SK-N-SH treated with all-trans-retinoic acid at 6 μM for 48 hours (cell line): ENCODE data around the gene TAOK2.

Experiments
- CSRNP3 ChIP-seq: fragments of 250-450 bp; sonication (Bioruptor Pico); IDR thresholded peaks from 2 replicates; pipeline ENCODE4 v1.5.1; 2021; ENCODE audit warnings: mild to moderate bottlenecking, moderate library complexity
- PATZ1 ChIP-seq: fragments of 250-450 bp; sonication (Bioruptor Pico); IDR thresholded peaks from 2 replicates; pipeline ENCODE4 v1.8.0; 2020; ENCODE audit warnings: mild to moderate bottlenecking, moderate library complexity, borderline replicate concordance
- PPARA ChIP-seq: fragments of 250-450 bp; sonication (Bioruptor Pico); IDR thresholded peaks from 2 replicates; pipeline ENCODE4 v1.5.0; 2020; ENCODE audit warnings: mild to moderate bottlenecking, borderline replicate concordance
- RARB ChIP-seq: fragments of 250-450 bp; sonication (Bioruptor Pico); IDR thresholded peaks from 2 replicates; pipeline ENCODE4 v1.8.0; 2021; ENCODE audit warnings: mild to moderate bottlenecking, moderate library complexity
- TOX ChIP-seq: fragments of 250-450 bp; sonication (Bioruptor Pico); IDR thresholded peaks from 2 replicates; pipeline ENCODE4 v1.8.0; 2021; ENCODE audit warnings: mild to moderate bottlenecking, moderate library complexity, borderline replicate concordance
- ZC3H10 ChIP-seq: fragments of 250-450 bp; sonication (Bioruptor Pico); IDR thresholded peaks from 2 replicates; pipeline ENCODE4 v1.5.1; 2021; ENCODE audit warnings: mild to moderate bottlenecking, moderate library complexity
- ZNF70 ChIP-seq: fragments of 450-650 bp; formaldehyde crosslinking; IDR thresholded peaks from 2 replicates; pipeline ENCODE4 v1.5.0; 2020; ENCODE audit warnings: mild to moderate bottlenecking, moderate library complexity

- TF ChIP-seq PPARA (CRISPR knock-in tag) (no peak), RARB (CRISPR knock-in tag) (no peak), CSRNP3 (CRISPR knock-in tag) (no peak), PATZ1 (CRISPR knock-in tag) (no peak), ZC3H10 (CRISPR knock-in tag) (no peak), ZNF70 (no peak), TOX (CRISPR knock-in tag) (no peak)
Observed at GRCh38 chr16:29950806-29951461, 22.7 kb upstream of the TAOK2 start.
